GM06990 (cell line): Measurements from ENCODE around the gene MARK1.

ENCODE experiments used
- DNase-seq: peaks from one replicate; pipeline ENCODE4 v3.0.0-alpha.2; 2011; ENCODE audit not compliant: insufficient read length; ENCODE audit errors: extremely low read depth
- H3K27me3 ChIP-seq: replicated peaks from 2 replicates; pipeline ENCODE4 v1.6.0; 2011; ENCODE audit warnings: low read length; ENCODE audit not compliant: control insufficient read depth, insufficient read depth
- H3K36me3 ChIP-seq: 2 replicates; pipeline ENCODE4 v1.5.1; 2011; ENCODE audit warnings: low read length; ENCODE audit not compliant: control insufficient read depth, insufficient read depth
- H3K4me3 ChIP-seq: replicated peaks from 2 replicates; pipeline ENCODE4 v1.5.1; 2011; ENCODE audit warnings: low read depth, mild to moderate bottlenecking, control low read depth, low read length
- CTCF ChIP-seq: IDR thresholded peaks from 2 replicates; pipeline ENCODE4 v1.5.1; 2011; ENCODE audit warnings: low read length, control low read depth, mild to moderate bottlenecking, inconsistent platforms; ENCODE audit not compliant: insufficient read depth, poor library complexity, severe bottlenecking

The MARK1 gene

GRCh38 chr1:220666349-220666748 is 138.4 kb downstream of the MARK1 start:
- DNase-seq = no peak
- no peak for TF ChIP-seq CTCF
- Histone ChIP-seq H3K36me3 (no peaks in the 10 kb centered on the region), H3K27me3 (no peaks in the 10 kb centered on the region), H3K4me3 (no peak overlapping the region)

DNA sequence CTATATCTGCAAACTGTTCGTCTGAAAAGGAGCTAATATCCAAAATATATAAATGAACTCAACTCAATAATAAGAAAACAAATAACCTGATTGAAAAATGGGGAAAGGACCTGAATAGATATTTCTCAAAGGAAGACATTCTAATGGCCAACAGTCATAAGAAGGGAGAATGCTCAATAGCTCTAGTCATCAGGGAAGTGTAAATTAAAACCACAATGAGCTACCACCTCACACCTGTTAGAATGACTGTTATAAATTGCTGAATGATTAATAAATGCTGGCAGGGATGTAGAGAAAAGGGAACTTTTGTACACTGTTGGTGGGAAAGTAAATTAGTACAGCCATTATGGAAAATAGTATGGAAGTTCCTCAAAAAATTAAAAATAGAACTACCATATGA is 141.1 kb downstream of the MARK1 start:
- DNase-seq = no peak
- Histone ChIP-seq H3K27me3 (no peaks in the 10 kb centered on the region), H3K4me3 (no peak overlapping the region), H3K36me3 (no peaks in the 10 kb centered on the region)
- no peak for TF ChIP-seq CTCF

DNA sequence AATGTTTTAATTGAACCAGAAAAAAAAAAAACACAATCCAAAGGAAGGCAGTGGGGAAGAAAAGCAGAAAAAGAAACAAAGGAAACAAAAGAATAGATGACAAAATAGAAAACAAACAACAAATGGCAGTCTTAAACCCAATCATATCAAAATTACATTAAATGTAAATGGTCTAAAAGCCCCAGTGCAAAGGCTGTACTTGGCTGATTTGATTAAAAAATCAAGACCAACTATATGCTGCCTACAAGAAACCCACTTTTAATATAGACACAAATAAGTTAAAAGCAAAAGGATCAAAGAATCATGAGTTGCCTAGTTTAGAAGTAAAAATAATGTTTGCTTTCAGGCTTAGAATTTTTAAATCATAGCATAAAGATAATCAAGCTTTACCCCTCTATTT is 142.4 kb downstream of the MARK1 start:
- Histone ChIP-seq H3K36me3 (no peaks in the 10 kb centered on the region), H3K27me3 (no peaks in the 10 kb centered on the region), H3K4me3 (no peak overlapping the region)
- DNase-seq = no peak
- TF ChIP-seq CTCF = no peak

GRCh38 chr1:220673921-220674320 is 146.0 kb downstream of the MARK1 start:
- H3K36me3 ChIP-seq = no peaks in the 10 kb centered on the region
- DNase-seq = no peak
- TF ChIP-seq CTCF = no peak
- H3K4me3 ChIP-seq = no peak overlapping the region
- no peaks in the 10 kb centered on the region for H3K27me3 ChIP-seq

GRCh38 chr1:220677251-220677650 is 149.3 kb downstream of the MARK1 start:
- Histone ChIP-seq H3K4me3 (no peak overlapping the region), H3K36me3 (no peaks in the 10 kb centered on the region), H3K27me3 (no peaks in the 10 kb centered on the region)
- TF ChIP-seq CTCF = no peak
- no peak for DNase-seq

GRCh38 chr1:220680085-220680687 is 152.2 kb downstream of the MARK1 start:
- DNase-seq = no peak
- peak; percentile 69 for TF ChIP-seq CTCF
- no peaks in the 10 kb centered on the region for H3K27me3 ChIP-seq
- no peaks in the 10 kb centered on the region for H3K36me3 ChIP-seq
- no peak overlapping the region for H3K4me3 ChIP-seq
